Left ventricle myocardium inferior (tissue), 1 donor: ENCODE measurements around the gene PABPN1. TPM values are rescaled to one million over a fixed set of nuclear protein-coding genes. Genes with fewer than 3 reads are reported as not detected.
"Not testable (repeated sequence)": the region's sequence is repeated elsewhere in the genome, so short reads cannot be mapped to it uniquely, and the experiment has no call there.

Experiments used
- DNase-seq: peaks from one replicate; pipeline ENCODE4 v3.0.0-alpha.2; 2020
- H3K27ac ChIP-seq: fragments of 200-600 bp; replicated peaks from 2 replicates; pipeline ENCODE4 v1.8.0; 2021
- H3K27me3 ChIP-seq: fragments of 200-600 bp; 2 replicates; pipeline ENCODE4 v1.8.0; 2021; ENCODE audit warnings: low read depth
- H3K36me3 ChIP-seq: fragments of 200-600 bp; 2 replicates; pipeline ENCODE4 v1.8.0; 2021
- H3K4me1 ChIP-seq: fragments of 200-600 bp; 2 replicates; pipeline ENCODE4 v1.8.0; 2021
- H3K4me3 ChIP-seq: fragments of 200-600 bp; 2 replicates; pipeline ENCODE4 v1.8.0; 2021; ENCODE audit warnings: mild to moderate bottlenecking, moderate library complexity
- H3K9me3 ChIP-seq: fragments of 200-600 bp; replicated peaks from 2 replicates; pipeline ENCODE4 v1.8.0; 2021
- intact Hi-C: fragments of 100-400 bp; cut with micrococcal nuclease; formaldehyde crosslinking; loops from one replicate; pipeline ENCODE4 v1.11.0; 2022
- long read RNA-seq: library from polyadenylated mRNA; unstranded; transcript quantifications from one replicate; pipeline ENCODE4 v2.0.0, GENCODE V29; 2021
- total RNA-seq: library from RNA; stranded (reverse); fragmentation: NEBNext Ultra II Directional; extraction: Animal tissue kit (Norgen Biotek cat#: 25700); gene quantifications from one replicate; pipeline ENCODE4 v1.2.1, GENCODE V29; 2021
- TF ChIP-seq, protein P1 (sequence below): fragments of 200-600 bp; IDR thresholded peaks from 2 replicates; pipeline ENCODE4 v1.8.0; 2021; ENCODE audit warnings: antibody characterized with exemption, mild to moderate bottlenecking, borderline replicate concordance
- donor health status: DM: no; HTN: yes; CAD: no; lungs with severe emphysema.

The PABPN1 gene, protein sequence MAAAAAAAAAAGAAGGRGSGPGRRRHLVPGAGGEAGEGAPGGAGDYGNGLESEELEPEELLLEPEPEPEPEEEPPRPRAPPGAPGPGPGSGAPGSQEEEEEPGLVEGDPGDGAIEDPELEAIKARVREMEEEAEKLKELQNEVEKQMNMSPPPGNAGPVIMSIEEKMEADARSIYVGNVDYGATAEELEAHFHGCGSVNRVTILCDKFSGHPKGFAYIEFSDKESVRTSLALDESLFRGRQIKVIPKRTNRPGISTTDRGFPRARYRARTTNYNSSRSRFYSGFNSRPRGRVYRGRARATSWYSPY
- total RNA-seq = 71.2 TPM
- long read RNA-seq, transcript PABPN1-201 (7 exons, 2,001 nt) = major isoform, 37 of 60 reads
- long read RNA-seq, transcript PABPN1-202 (6 exons, 2,768 nt) = minor isoform, 6 of 60 reads
- long read RNA-seq, partial matches to known transcripts = 10 of 60 reads
- long read RNA-seq, other reads (novel, unspliced or antisense) = 7 of 60 reads

DNA sequence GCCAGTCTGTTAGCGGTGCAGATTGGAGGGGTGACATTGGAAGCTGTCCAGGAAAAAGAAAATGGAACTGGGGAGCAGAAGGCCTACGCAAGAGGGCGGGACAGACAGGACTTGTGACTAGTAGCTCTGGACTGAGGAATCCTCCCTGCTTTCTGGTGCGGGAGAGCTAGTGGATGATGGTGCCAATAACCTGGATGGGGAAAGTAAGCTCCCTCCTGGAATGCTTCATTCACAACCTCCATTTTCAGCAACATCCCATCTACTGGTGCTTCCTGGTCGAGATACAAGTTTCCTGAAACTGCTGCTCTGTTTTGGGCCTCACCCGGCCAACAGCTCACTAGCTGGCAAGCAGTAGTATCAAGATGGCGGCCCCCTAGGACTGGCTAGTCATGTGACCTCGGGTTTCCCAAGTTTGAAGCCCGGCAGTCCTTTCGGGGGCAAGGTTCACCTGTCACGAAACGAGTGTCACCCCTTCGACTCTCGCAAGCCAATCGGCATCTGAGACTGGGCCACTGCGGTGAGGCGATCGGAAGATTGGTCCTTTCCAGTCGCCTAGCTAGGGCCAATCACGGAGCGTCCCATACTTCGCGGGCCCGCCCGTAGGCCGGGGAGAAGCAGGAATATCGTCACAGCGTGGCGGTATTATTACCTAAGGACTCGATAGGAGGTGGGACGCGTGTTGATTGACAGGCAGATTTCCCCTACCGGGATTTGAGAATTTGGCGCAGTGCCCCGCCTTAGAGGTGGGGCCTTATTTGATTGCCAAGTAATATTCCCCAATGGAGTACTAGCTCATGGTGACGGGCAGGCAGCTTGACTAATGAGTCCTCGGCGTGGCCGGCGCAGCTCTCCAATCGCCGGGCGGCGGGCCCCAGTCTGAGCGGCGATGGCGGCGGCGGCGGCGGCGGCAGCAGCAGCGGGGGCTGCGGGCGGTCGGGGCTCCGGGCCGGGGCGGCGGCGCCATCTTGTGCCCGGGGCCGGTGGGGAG is at the start of gene PABPN1:
Gene PABPN1 (plus strand): TSS at position 874 of the 988 bp plus-strand sequence. CDS start 13 bp downstream, at position 887.
- H3K36me3 ChIP-seq = peaks cover 28% of the 10 kb centered on the region
- H3K4me3 ChIP-seq = peak within 1 kb of the TSS; percentile 97
- no peaks in the 10 kb centered on the region for H3K27me3 ChIP-seq
- H3K4me1 ChIP-seq = peaks cover 36% of the 10 kb centered on the region
- peak within 1 kb of the TSS; percentile 98 for H3K27ac ChIP-seq
- no peaks in the 10 kb centered on the region for H3K9me3 ChIP-seq
- peak; percentile 98 for DNase-seq
- TF ChIP-seq, protein P1, sequence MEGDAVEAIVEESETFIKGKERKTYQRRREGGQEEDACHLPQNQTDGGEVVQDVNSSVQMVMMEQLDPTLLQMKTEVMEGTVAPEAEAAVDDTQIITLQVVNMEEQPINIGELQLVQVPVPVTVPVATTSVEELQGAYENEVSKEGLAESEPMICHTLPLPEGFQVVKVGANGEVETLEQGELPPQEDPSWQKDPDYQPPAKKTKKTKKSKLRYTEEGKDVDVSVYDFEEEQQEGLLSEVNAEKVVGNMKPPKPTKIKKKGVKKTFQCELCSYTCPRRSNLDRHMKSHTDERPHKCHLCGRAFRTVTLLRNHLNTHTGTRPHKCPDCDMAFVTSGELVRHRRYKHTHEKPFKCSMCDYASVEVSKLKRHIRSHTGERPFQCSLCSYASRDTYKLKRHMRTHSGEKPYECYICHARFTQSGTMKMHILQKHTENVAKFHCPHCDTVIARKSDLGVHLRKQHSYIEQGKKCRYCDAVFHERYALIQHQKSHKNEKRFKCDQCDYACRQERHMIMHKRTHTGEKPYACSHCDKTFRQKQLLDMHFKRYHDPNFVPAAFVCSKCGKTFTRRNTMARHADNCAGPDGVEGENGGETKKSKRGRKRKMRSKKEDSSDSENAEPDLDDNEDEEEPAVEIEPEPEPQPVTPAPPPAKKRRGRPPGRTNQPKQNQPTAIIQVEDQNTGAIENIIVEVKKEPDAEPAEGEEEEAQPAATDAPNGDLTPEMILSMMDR = no peak
- intact Hi-C loops = no loop called here

DNA sequence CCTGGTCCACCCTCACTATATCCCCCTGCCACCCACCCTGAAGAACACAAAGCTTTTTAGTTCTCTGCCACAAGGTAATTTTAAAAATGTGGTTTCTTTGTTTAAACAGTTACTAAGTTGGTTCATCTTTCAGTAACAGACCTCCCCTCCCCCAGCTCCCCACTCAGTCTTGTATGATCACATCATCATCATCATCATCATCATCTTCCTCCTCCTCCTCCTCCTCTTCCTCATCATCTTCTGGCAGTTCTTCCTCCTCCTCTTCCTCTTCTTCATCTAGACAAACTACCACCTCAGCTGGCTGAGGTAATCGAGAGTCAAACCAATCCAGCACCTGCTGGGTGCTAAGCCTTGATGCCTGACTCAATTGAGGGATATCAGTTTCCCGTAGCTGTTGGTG is 45.8 kb upstream of the PABPN1 start:
- H3K4me1 ChIP-seq = peaks cover 9% of the 10 kb centered on the region
- H3K27ac ChIP-seq = no peak overlapping the region
- H3K4me3 ChIP-seq = no peak overlapping the region
- no peak for DNase-seq
- no peaks in the 10 kb centered on the region for H3K27me3 ChIP-seq
- no peaks in the 10 kb centered on the region for H3K9me3 ChIP-seq
- intact Hi-C loops = no loop called here
- H3K36me3 ChIP-seq = peaks cover 15% of the 10 kb centered on the region
- TF ChIP-seq, protein P1 = no peak

DNA sequence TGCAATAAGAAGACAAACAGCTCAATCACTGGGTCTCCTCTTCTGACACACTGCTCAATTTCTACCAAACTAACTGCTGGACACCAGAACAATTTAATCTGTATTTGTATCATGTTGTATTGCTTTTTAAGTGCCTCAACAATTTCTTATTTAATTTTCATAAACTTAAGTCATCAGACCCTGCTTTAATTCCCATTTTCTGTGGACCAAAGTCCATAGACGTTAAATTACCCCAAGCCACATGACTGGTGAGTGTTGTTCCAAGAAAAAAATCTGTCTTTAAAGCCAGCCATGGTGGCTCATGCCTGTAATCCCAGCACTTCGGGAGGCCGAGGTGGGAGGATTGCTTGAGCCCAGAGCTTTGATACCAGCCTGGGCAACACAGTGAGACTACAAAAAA is 44.1 kb upstream of the PABPN1 start:
- Histone ChIP-seq H3K27ac (no peak overlapping the region), H3K4me3 (no peak overlapping the region), H3K4me1 (peaks cover 9% of the 10 kb centered on the region), H3K27me3 (no peaks in the 10 kb centered on the region), H3K9me3 (no peaks in the 10 kb centered on the region), H3K36me3 (peaks cover 15% of the 10 kb centered on the region)
- DNase-seq = no peak
- TF ChIP-seq, protein P1 = no peak
- intact Hi-C loops = no loop called here

DNA sequence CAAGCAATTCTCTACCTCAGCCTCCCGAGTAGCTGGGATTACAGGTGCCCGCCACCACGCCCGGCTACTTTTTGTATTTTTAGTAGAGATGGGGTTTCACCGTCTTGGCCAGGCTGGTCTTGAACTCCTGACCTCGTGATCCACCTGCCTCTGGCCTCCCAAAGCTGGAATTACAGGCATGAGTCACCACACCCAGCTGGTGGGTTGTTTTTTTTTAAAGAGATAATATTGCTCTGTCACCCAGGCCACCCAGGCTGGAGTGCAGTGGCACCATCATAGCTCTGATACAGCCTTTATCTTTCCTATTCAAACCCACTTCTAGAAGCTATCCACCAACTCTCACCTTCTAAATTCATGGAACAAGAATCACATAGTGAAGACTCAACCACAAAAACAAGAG is 43.3 kb upstream of the PABPN1 start:
- Histone ChIP-seq H3K36me3 (peaks cover 15% of the 10 kb centered on the region), H3K4me1 (peaks cover 17% of the 10 kb centered on the region)
- H3K27ac ChIP-seq, H3K9me3 ChIP-seq, H3K27me3 ChIP-seq, H3K4me3 ChIP-seq, intact Hi-C loops, DNase-seq: not testable (repeated sequence)

DNA sequence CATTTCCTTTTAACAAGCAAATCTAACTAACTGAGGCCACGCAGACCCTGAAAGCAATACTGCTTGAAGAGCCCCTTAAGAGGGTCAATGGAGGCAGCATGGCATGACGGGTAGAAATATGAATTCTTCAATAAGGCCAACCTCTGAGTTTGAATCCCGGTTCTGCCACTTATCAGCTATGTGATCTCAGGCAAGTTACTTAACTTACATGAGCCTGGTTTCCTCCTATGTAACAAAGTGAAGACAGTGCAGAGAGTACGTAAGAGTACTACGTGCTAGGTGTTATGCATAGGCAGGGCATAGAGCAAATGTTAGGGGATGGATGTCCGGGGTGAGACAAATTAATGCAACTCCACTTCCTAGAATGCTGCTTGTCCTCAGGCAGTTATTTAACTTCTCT is 40.0 kb upstream of the PABPN1 start:
- peaks cover 46% of the 10 kb centered on the region for H3K4me1 ChIP-seq
- H3K36me3 ChIP-seq = peaks cover 8% of the 10 kb centered on the region
- DNase-seq = no peak
- H3K27ac ChIP-seq = no peak overlapping the region
- TF ChIP-seq, protein P1 = no peak
- no peaks in the 10 kb centered on the region for H3K9me3 ChIP-seq
- H3K27me3 ChIP-seq = no peaks in the 10 kb centered on the region
- intact Hi-C loops = no loop called here
- H3K4me3 ChIP-seq = no peak overlapping the region
